Natural killer cell treated with Interleukin-12 subunit alpha and Interleukin-12 subunit beta and Interleukin-15 and Interleukin-18, amount 100 ng/mL, for 72 hours (primary cell): ENCODE data around the gene NLGN1. TPM values are rescaled to one million over a fixed set of nuclear protein-coding genes. Genes with fewer than 3 reads are reported as not detected.

Experiments used
- ATAC-seq, 2 donors: fragments of 150-1000 bp; cut with Tn5 transposase in 1 of 2; sonication (Bioruptor Pico), chemical (Tn5 transposase) in 1 of 2; 2 replicates each; pipeline ENCODE4 v1.10.0; 2021
- DNase-seq: peaks from one replicate; pipeline ENCODE4 v3.0.0; 2022; ENCODE audit warnings: low spot score
- H3K27ac Mint-ChIP-seq, 2 donors: 1 replicate in 1 of 2; 2 replicates in 1 of 2; pipeline ENCODE4 v1.8.0; 2022; ENCODE audit warnings: mixed read lengths in 2 of 2, mild to moderate bottlenecking in 1 of 2, moderate library complexity in 1 of 2
- H3K27me3 Mint-ChIP-seq, 2 donors: 1 replicate in 1 of 2; 2 replicates in 1 of 2; pipeline ENCODE4 v1.8.0; 2022; ENCODE audit warnings: mixed read lengths in 2 of 2
- H3K36me3 Mint-ChIP-seq: one replicate; pipeline ENCODE4 v1.8.0; 2022; ENCODE audit warnings: mixed read lengths
- H3K4me1 Mint-ChIP-seq, 2 donors: 1 replicate in 1 of 2; 2 replicates in 1 of 2; pipeline ENCODE4 v1.8.0; 2022; ENCODE audit warnings: low read depth in 2 of 2, mixed read lengths in 2 of 2, mild to moderate bottlenecking in 1 of 2
- H3K4me3 Mint-ChIP-seq: one replicate; pipeline ENCODE4 v1.8.0; 2022; ENCODE audit warnings: mixed read lengths
- H3K9me3 Mint-ChIP-seq: 2 replicates; pipeline ENCODE4 v1.8.0; 2022; ENCODE audit warnings: mixed read lengths
- total RNA-seq, 2 donors: library from RNA; stranded (reverse); gene quantifications; one replicate each; pipeline ENCODE4 v1.2.3, GENCODE V29; 2022

NLGN1 gene
- total RNA-seq, 2 donors from 2014 or later, result not detected

DNA sequence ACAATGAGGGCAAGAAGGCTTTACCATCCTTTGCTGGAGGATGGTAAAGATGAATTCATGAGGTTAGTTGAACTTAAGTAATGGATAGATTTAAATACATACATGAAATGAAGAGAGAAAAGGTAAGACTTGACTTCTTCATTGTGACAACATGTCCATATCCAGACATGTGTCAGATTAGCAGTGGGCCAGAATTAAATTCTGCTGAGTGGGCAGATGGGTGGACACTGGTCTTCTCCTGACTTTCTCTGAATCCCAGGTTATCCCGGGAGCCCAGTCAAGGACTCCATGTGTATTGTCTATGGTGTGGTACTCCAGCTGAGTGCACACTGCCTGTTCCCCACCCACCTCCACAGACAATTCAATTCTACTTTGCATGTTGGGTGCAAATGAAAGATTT, 603.1 kb downstream of the NLGN1 start:
- no peaks in the 10 kb centered on the region for H3K36me3 Mint-ChIP-seq
- H3K4me1 Mint-ChIP-seq, result no peaks in the 10 kb centered on the region
- H3K27ac Mint-ChIP-seq, result no peak overlapping the region
- ATAC-seq, result no peak
- no peaks in the 10 kb centered on the region for H3K27me3 Mint-ChIP-seq
- H3K4me3 Mint-ChIP-seq, result no peak overlapping the region
- peaks cover 7% of the 10 kb centered on the region for H3K9me3 Mint-ChIP-seq
- DNase-seq, result no peak

DNA sequence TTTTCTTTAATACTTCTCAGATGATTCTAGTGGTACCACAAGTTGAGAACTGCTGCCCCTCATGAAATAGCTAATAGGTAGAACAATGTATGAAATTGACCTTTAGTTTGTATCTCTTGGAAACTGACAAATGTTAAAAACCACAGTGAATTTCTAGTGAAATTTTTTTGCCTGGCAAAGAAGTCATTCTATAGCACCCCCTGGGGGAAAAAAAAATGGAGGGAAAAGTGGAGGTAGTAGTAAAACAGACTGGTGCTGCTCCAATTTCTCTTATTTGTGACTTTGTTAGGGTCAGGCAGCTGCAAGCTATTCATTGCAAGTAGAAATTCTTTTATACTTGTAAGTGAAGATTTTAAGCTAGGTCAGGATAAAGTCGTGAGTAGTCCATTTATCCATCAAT, 605.0 kb downstream of the NLGN1 start:
- DNase-seq (no peak), ATAC-seq (no peak)
- Mint-ChIP-seq H3K4me3 (no peak overlapping the region), H3K4me1 (no peaks in the 10 kb centered on the region), H3K9me3 (peaks cover 13% of the 10 kb centered on the region), H3K36me3 (no peaks in the 10 kb centered on the region), H3K27ac (no peak overlapping the region), H3K27me3 (no peaks in the 10 kb centered on the region)

DNA sequence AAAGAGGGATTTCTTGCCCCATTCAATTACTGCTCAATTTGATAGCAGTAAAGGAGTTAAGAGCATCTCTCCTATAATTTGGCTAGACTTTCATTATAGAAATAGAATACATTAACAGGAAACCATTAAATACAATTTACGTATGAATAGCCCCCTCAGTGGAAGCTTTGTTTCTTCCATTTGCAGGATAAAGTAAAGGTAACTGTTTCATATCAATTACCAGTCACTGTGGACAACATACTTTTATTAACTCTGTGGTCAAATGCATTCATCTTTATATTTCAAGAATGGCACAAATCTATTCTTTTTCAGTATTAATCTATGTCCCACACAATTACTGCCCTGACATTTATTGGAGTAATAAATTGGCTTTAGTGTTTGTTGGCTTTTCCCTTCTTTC, 613.4 kb downstream of the NLGN1 start:
- peaks cover 17% of the 10 kb centered on the region for H3K9me3 Mint-ChIP-seq
- no peaks in the 10 kb centered on the region for H3K4me1 Mint-ChIP-seq
- no peaks in the 10 kb centered on the region for H3K36me3 Mint-ChIP-seq
- no peak overlapping the region for H3K27ac Mint-ChIP-seq
- no peak for DNase-seq
- H3K4me3 Mint-ChIP-seq, result no peak overlapping the region
- H3K27me3 Mint-ChIP-seq, result no peaks in the 10 kb centered on the region
- no peak for ATAC-seq

DNA sequence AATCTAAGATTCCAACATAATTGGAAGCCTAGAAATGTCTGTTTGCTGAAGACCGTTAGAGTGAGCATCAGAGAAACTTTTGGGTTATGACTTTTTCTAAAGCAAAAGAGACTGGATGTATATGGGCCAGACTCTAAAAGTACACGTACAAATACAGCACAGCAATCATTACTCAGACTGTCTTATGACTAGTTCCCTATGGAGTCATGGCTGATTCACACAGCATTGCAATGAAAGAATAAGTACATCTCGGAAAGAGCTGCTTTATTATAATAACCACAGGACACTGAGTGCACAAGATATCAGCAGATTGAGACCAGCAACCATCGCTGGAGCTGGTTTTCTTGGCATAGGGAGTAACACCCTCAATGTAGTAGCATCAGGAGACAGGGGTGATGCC, 618.6 kb downstream of the NLGN1 start:
- Mint-ChIP-seq H3K27me3 (no peaks in the 10 kb centered on the region), H3K9me3 (peaks cover 22% of the 10 kb centered on the region), H3K4me1 (no peaks in the 10 kb centered on the region), H3K27ac (no peak overlapping the region), H3K4me3 (no peak overlapping the region), H3K36me3 (no peaks in the 10 kb centered on the region)
- DNase-seq (no peak), ATAC-seq (no peak)

DNA sequence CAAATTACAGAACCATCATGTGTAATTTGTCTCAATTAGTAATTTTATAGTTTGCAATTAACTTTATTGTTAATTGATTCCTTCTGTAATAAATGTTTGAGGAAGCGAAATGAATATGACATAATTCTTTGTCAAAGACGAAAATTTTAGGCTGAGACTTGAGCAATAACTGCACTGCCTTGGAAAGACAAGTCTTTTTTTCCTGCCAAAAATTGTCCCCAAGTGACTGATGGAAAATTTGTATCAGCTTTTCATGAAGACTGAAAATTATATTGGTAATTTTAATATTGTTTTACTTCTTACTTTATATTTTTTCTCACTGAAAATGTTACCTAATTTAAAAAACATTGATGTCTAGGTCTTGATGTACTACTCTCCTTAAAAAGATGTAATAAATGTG, 622.6 kb downstream of the NLGN1 start:
- ATAC-seq (no peak), DNase-seq (no peak)
- Mint-ChIP-seq H3K27ac (no peak overlapping the region), H3K4me1 (no peaks in the 10 kb centered on the region), H3K4me3 (no peak overlapping the region), H3K27me3 (no peaks in the 10 kb centered on the region), H3K36me3 (no peaks in the 10 kb centered on the region), H3K9me3 (peaks cover 17% of the 10 kb centered on the region)

DNA sequence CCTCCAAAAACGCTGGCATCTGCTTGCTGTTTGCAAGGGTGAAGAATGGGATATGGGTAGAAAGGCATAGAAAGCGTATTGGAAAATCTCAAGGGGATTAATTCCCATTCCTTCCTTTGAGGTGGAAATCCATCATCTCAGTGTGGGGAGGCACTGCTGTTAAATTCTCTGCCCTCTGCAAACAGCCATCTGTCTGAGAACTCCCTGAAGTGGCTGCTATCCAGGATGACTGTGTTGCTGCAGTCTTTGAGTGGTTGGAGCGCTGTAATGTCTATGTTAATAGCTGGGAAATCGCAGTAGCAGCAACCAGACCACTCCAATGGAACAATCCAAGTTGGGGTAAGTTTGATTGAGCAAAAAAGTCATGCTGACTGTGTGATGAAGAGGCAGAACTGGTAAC, 625.9 kb downstream of the NLGN1 start:
- Mint-ChIP-seq H3K36me3 (no peaks in the 10 kb centered on the region), H3K27ac (no peak overlapping the region), H3K4me1 (no peaks in the 10 kb centered on the region), H3K4me3 (no peak overlapping the region), H3K27me3 (no peaks in the 10 kb centered on the region), H3K9me3 (peaks cover 13% of the 10 kb centered on the region)
- no peak for DNase-seq
- no peak for ATAC-seq

DNA sequence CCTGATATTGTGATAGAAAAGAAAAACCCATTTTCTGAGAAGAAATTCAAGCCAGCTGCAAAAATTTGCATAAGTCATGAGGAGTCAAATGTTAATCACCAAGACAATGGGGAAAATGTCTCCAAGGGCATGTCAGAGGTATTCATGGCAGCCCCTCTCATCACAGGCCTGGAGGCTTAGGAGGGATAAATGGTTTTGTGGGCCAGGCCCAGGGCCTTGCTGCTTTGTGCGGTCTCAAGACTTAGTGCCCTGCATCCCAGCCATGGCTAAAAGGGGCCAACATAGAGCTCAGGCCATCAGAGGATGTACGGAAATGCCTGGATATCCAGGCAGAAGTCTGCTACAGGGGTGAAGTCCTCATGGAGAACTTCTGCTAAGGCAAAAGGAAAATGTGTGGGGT, 631.1 kb downstream of the NLGN1 start:
- ATAC-seq (no peak), DNase-seq (no peak)
- no peaks in the 10 kb centered on the region for H3K27me3 Mint-ChIP-seq
- H3K4me1 Mint-ChIP-seq, result no peaks in the 10 kb centered on the region
- H3K4me3 Mint-ChIP-seq, result no peak overlapping the region
- H3K36me3 Mint-ChIP-seq, result no peaks in the 10 kb centered on the region
- H3K9me3 Mint-ChIP-seq, result peaks cover 15% of the 10 kb centered on the region
- H3K27ac Mint-ChIP-seq, result no peak overlapping the region

DNA sequence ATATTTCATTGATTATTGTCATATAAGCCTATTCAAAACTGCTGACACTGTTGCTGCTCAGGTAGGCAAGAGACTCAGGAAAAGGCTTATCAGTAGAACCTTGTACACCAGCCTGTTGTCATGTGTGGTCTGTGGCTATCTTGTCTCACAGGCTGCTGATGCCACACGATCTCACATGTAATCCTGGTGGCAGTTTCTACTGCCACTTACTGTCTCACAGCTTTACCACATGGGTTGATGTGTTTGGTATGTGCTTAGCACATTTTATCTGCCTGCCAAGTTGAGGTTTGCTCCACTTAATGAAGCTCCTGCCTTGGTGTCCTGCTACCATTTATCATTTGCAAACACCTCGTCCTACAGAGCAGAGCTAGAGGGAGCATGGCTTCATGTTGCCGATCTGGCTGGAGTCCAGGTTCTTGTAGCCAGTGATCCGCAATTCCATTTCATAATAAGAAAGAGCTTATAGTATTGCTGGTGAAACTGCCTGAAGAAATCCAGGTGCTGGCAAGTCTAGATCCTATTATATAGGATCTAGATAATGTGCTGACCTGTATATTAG, 637.9 kb downstream of the NLGN1 start:
- no peak for ATAC-seq
- H3K4me1 Mint-ChIP-seq, result no peaks in the 10 kb centered on the region
- no peak overlapping the region for H3K4me3 Mint-ChIP-seq
- H3K36me3 Mint-ChIP-seq, result no peaks in the 10 kb centered on the region
- DNase-seq, result no peak
- peaks cover 18% of the 10 kb centered on the region for H3K9me3 Mint-ChIP-seq
- no peak overlapping the region for H3K27ac Mint-ChIP-seq
- H3K27me3 Mint-ChIP-seq, result no peaks in the 10 kb centered on the region

DNA sequence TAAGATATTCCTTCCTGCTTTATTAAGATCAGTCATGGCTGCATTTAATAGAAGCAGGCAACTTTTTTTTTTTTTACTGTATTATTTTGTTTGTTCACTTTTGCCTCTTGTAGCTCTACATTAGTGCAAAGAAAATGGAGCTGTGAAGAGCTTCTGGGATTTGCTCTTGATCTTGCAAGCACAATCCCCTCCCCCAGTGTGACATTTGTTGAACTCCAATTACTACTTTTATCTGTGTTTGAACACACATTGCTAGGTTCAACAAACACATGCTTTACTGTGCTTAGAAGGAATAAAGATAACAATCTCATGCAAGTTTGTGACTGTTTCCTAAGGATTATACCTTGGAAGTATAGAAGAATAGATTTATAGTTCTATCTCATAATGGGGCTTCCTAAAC, 648.8 kb downstream of the NLGN1 start:
- H3K4me1 Mint-ChIP-seq, result no peaks in the 10 kb centered on the region
- ATAC-seq, result no peak
- no peaks in the 10 kb centered on the region for H3K36me3 Mint-ChIP-seq
- H3K27me3 Mint-ChIP-seq, result no peaks in the 10 kb centered on the region
- no peak for DNase-seq
- no peak overlapping the region for H3K27ac Mint-ChIP-seq
- peaks cover 21% of the 10 kb centered on the region for H3K9me3 Mint-ChIP-seq
- H3K4me3 Mint-ChIP-seq, result no peak overlapping the region

DNA sequence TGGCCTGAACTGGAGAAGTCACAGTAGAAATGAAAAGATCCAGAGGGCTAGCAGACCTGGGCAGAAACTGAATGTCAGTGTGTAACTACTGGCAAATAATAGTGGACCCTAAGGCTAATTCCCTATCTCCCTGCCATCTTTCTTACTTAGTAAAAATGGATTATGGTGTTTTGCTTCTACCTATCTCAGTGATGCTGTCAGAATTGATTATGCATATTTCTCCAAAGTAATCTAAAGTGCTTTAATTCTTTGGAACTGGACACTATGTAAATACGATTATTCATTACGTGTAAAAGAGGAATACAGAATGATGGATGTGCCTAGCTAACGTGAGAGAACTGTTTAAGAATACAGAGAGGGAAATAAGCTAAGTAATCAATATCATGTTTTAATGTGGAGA, 651.9 kb downstream of the NLGN1 start:
- Mint-ChIP-seq H3K9me3 (peaks cover 24% of the 10 kb centered on the region), H3K27ac (no peak overlapping the region), H3K4me1 (no peaks in the 10 kb centered on the region), H3K36me3 (no peaks in the 10 kb centered on the region), H3K4me3 (no peak overlapping the region), H3K27me3 (no peaks in the 10 kb centered on the region)
- ATAC-seq (no peak), DNase-seq (no peak)

DNA sequence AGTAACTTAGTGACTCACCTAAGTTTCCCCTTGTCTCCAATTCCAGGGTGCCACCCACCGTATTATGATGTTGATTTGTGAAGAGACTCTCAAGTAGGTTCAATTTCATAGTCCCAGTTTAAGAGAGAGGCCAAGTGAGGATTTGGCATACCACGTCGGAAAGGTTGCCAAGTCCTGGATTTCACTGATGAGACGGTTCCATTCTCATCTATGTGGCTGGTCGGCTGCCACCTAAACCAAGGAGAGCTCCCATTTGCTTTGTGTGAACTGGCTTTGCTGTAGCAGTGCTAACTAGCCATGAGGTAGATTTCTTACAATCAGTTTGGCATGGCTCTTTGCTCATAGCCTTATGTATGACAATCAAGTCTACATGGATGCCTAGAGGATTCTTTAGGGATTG, 653.6 kb downstream of the NLGN1 start:
- DNase-seq (no peak), ATAC-seq (no peak)
- H3K4me1 Mint-ChIP-seq, result no peaks in the 10 kb centered on the region
- peaks cover 24% of the 10 kb centered on the region for H3K9me3 Mint-ChIP-seq
- no peaks in the 10 kb centered on the region for H3K36me3 Mint-ChIP-seq
- no peak overlapping the region for H3K27ac Mint-ChIP-seq
- no peaks in the 10 kb centered on the region for H3K27me3 Mint-ChIP-seq
- H3K4me3 Mint-ChIP-seq, result no peak overlapping the region

DNA sequence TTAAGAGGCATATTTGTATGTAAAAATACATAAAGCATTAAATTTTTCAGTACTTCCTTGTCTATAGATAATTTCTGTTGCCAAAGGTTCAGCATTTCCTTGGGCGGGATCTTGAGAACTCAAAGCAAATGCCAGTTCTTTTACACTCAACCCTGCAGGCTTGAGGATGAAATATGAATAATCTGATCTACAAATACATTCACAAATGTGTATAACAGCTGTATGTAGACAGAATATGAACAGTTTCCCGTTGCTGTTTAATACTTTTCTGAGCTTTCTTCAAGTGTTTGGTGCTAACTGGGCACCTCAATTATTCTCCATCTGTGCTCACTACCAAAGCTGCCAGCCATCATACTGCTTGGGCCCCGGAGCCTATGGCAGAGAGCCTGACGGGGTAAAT, 661.3 kb downstream of the NLGN1 start:
- no peaks in the 10 kb centered on the region for H3K27me3 Mint-ChIP-seq
- H3K27ac Mint-ChIP-seq, result no peak overlapping the region
- no peaks in the 10 kb centered on the region for H3K4me1 Mint-ChIP-seq
- no peak for DNase-seq
- peaks cover 29% of the 10 kb centered on the region for H3K9me3 Mint-ChIP-seq
- no peak for ATAC-seq
- peaks cover 5% of the 10 kb centered on the region for H3K36me3 Mint-ChIP-seq
- H3K4me3 Mint-ChIP-seq, result no peak overlapping the region

DNA sequence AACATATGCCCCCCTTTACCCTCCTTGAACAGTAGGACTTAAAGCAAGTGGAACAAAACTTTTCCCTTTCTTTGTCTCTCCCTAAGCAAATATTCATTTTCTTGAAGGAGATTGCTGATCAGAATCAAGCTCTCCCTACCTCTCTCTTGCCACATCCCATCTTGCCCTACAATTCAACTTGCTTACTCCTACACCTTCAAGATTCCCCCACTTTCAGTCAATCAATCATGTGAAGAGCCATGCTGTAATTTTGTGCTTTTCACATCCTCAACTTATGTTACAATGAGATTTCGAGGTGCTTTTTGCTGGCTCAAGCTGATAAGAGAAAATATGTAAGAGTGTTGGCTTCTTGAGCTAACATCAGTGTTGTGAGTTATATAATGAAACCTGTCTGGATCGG, 662.9 kb downstream of the NLGN1 start:
- Mint-ChIP-seq H3K4me3 (no peak overlapping the region), H3K9me3 (peaks cover 26% of the 10 kb centered on the region), H3K27ac (no peak overlapping the region), H3K36me3 (peaks cover 5% of the 10 kb centered on the region), H3K27me3 (no peaks in the 10 kb centered on the region), H3K4me1 (no peaks in the 10 kb centered on the region)
- DNase-seq (no peak), ATAC-seq (no peak)

DNA sequence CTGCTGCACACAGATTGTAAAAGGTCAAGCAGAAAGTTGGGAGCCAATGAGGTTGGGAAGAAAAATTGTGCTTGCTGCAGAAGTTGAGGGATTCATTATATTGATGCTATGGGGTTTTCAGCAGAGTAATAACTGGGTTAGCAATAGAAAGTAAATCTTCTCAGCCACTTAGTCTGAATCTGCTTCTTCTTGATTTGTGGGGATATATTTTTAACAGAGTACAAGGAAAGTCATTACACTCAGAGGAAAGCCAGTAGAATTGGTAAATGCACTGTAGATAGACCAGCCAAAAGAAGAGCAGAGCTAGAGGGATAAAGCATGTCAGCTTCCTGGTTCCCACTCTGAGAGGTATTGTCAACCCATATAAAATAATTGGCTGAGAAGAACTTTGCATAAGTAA, 663.6 kb downstream of the NLGN1 start:
- ATAC-seq, result no peak
- H3K4me3 Mint-ChIP-seq, result no peak overlapping the region

DNA sequence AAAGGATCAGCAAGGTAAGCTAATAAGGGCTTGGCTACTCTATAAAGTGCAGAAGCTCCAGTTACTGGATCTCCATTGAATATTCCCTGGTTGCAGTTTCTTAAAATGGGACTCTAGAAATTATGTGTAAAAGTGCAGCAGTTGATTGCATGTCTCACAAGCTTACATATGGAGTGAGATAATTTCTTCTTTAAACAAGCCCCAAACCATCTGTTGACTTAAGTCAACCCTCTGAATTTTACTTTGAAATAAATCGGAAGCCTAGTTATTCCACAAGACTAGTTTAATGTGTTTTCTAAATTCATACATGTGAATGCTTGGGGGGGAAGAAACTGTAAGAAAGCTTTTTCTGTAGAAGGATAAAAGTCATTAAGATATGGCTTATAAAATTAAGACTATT, 664.2 kb downstream of the NLGN1 start:
- Mint-ChIP-seq H3K4me3 (no peak overlapping the region), H3K27me3 (no peaks in the 10 kb centered on the region), H3K36me3 (peaks cover 9% of the 10 kb centered on the region), H3K27ac (no peak overlapping the region), H3K4me1 (no peaks in the 10 kb centered on the region), H3K9me3 (peaks cover 29% of the 10 kb centered on the region)
- ATAC-seq, result no peak
- DNase-seq, result no peak

More for the DNA sequence above, 663.6 kb downstream of the NLGN1 start:
- DNase-seq, result no peak
- H3K27me3 Mint-ChIP-seq, result no peaks in the 10 kb centered on the region
- no peak overlapping the region for H3K27ac Mint-ChIP-seq
- H3K4me1 Mint-ChIP-seq, result no peaks in the 10 kb centered on the region
- peaks cover 26% of the 10 kb centered on the region for H3K9me3 Mint-ChIP-seq
- H3K36me3 Mint-ChIP-seq, result peaks cover 5% of the 10 kb centered on the region
